Neural crest cell (in vitro differentiated cells): Measurements from ENCODE around the gene SORBS2. TPM values are rescaled to one million over a fixed set of nuclear protein-coding genes. Genes with fewer than 3 reads are reported as not detected.
"Not testable (repeated sequence)": the region's sequence is repeated elsewhere in the genome, so short reads cannot be mapped to it uniquely, and the experiment has no call there.

Experiments used
- DNase-seq: peaks from one replicate; pipeline ENCODE4 v3.0.0; 2021; ENCODE audit warnings: low read depth, mixed read lengths, low spot score
- H3K27ac Mint-ChIP-seq: one replicate; pipeline ENCODE4 v1.8.0; 2021; ENCODE audit warnings: mild to moderate bottlenecking, mixed read lengths; ENCODE audit not compliant: unreplicated experiment
- H3K27me3 Mint-ChIP-seq: 2 replicates; pipeline ENCODE4 v1.8.0; 2021; ENCODE audit warnings: low read depth, mild to moderate bottlenecking, mixed read lengths
- H3K36me3 Mint-ChIP-seq: 2 replicates; pipeline ENCODE4 v1.8.0; 2021; ENCODE audit warnings: low read depth, mild to moderate bottlenecking, mixed read lengths
- H3K4me1 Mint-ChIP-seq: 2 replicates; pipeline ENCODE4 v1.8.0; 2021; ENCODE audit warnings: mixed read lengths
- H3K4me3 Mint-ChIP-seq: one replicate; pipeline ENCODE4 v1.8.0; 2021; ENCODE audit warnings: mild to moderate bottlenecking, mixed read lengths
- H3K9me3 Mint-ChIP-seq: 2 replicates; pipeline ENCODE4 v1.8.0; 2021; ENCODE audit warnings: mixed read lengths
- total RNA-seq: library from RNA; stranded (reverse); gene quantifications from 2 replicates; pipeline ENCODE4 v1.2.1, GENCODE V29; 2021
- TF ChIP-seq, protein P1 (sequence below): fragments of 200-600 bp; sonication (generic); conservative IDR thresholded peaks from 2 replicates; pipeline ENCODE4 v1.5.0; 2021; ENCODE audit warnings: antibody characterized with exemption, mild to moderate bottlenecking

SORBS2 gene
- total RNA-seq, 1 donor from 2014 or later = 42.3 TPM

GRCh38 chr4:185708348-185708747, 103.6 kb downstream of the SORBS2 start:
- Mint-ChIP-seq H3K36me3 (peaks cover 8% of the 10 kb centered on the region), H3K27me3 (no peaks in the 10 kb centered on the region), H3K4me3 (no peak overlapping the region), H3K9me3 (peaks cover 15% of the 10 kb centered on the region), H3K27ac (no peak overlapping the region), H3K4me1 (peaks cover 25% of the 10 kb centered on the region)
- DNase-seq = no peak
- TF ChIP-seq, protein P1, sequence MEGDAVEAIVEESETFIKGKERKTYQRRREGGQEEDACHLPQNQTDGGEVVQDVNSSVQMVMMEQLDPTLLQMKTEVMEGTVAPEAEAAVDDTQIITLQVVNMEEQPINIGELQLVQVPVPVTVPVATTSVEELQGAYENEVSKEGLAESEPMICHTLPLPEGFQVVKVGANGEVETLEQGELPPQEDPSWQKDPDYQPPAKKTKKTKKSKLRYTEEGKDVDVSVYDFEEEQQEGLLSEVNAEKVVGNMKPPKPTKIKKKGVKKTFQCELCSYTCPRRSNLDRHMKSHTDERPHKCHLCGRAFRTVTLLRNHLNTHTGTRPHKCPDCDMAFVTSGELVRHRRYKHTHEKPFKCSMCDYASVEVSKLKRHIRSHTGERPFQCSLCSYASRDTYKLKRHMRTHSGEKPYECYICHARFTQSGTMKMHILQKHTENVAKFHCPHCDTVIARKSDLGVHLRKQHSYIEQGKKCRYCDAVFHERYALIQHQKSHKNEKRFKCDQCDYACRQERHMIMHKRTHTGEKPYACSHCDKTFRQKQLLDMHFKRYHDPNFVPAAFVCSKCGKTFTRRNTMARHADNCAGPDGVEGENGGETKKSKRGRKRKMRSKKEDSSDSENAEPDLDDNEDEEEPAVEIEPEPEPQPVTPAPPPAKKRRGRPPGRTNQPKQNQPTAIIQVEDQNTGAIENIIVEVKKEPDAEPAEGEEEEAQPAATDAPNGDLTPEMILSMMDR = no peak

GRCh38 chr4:185707622-185708021, 104.4 kb downstream of the SORBS2 start:
- not testable (repeated sequence) for H3K27ac Mint-ChIP-seq, DNase-seq, H3K27me3 Mint-ChIP-seq, H3K36me3 Mint-ChIP-seq, H3K4me3 Mint-ChIP-seq
- H3K4me1 Mint-ChIP-seq = peaks cover 18% of the 10 kb centered on the region
- H3K9me3 Mint-ChIP-seq = peaks cover 17% of the 10 kb centered on the region

- peaks cover 7% of the 10 kb centered on the region for H3K4me1 Mint-ChIP-seq
- no peak overlapping the region for H3K27ac Mint-ChIP-seq
- no peaks in the 10 kb centered on the region for H3K27me3 Mint-ChIP-seq
- H3K4me3 Mint-ChIP-seq = no peak overlapping the region
- no peak for DNase-seq
- H3K36me3 Mint-ChIP-seq = peaks cover 8% of the 10 kb centered on the region
- TF ChIP-seq, protein P1 = no peak
- H3K9me3 Mint-ChIP-seq = peaks cover 15% of the 10 kb centered on the region
Observed at GRCh38 chr4:185702147-185702663, 109.8 kb downstream of the SORBS2 start.

GRCh38 chr4:185700630-185701029, 111.4 kb downstream of the SORBS2 start:
- TF ChIP-seq, protein P1 = no peak
- Mint-ChIP-seq H3K4me1 (peaks cover 12% of the 10 kb centered on the region), H3K27me3 (no peaks in the 10 kb centered on the region), H3K4me3 (no peak overlapping the region), H3K9me3 (peaks cover 8% of the 10 kb centered on the region), H3K27ac (no peak overlapping the region), H3K36me3 (peaks cover 5% of the 10 kb centered on the region)
- DNase-seq = no peak

DNA sequence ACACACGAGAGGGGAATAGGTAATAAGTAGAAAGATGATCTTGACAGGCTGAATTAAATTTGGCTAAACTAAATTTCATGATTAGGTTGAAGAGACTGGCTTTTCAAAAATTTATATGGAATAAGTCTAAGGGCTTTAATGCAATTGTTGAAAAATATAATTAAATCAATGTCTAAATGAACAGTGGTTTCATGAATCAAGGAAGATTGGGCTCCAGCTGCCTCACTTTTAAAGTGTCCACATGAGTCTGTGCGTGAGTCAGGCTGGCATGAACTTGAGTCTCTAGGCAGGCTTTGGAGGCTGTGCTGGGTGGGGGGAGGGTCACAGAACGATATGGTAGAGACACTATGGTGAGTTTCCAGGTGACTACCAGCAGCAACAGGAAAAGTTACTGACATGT, 111.9 kb downstream of the SORBS2 start:
- DNase-seq = no peak
- peaks cover 5% of the 10 kb centered on the region for H3K36me3 Mint-ChIP-seq
- H3K27me3 Mint-ChIP-seq = no peaks in the 10 kb centered on the region
- H3K4me1 Mint-ChIP-seq = peaks cover 12% of the 10 kb centered on the region
- H3K27ac Mint-ChIP-seq = no peak overlapping the region
- TF ChIP-seq, protein P1 = no peak
- H3K4me3 Mint-ChIP-seq = no peak overlapping the region
- H3K9me3 Mint-ChIP-seq = peaks cover 7% of the 10 kb centered on the region

GRCh38 chr4:185697488-185697887, 114.5 kb downstream of the SORBS2 start:
- DNase-seq = no peak
- H3K36me3 Mint-ChIP-seq = no peaks in the 10 kb centered on the region
- TF ChIP-seq, protein P1 = no peak
- H3K27ac Mint-ChIP-seq = no peak overlapping the region
- H3K27me3 Mint-ChIP-seq = no peaks in the 10 kb centered on the region
- peaks cover 20% of the 10 kb centered on the region for H3K4me1 Mint-ChIP-seq
- no peak overlapping the region for H3K4me3 Mint-ChIP-seq
- no peaks in the 10 kb centered on the region for H3K9me3 Mint-ChIP-seq
